H9 (cell line): ENCODE results near the gene IGSF9. TPM values are rescaled to one million over a fixed set of nuclear protein-coding genes. Genes with fewer than 3 reads are reported as not detected.

ENCODE experiments used
- DNase-seq: peaks from one replicate; pipeline ENCODE4 v3.0.0-alpha.2; 2017
- H2AFZ ChIP-seq: one replicate; pipeline ENCODE4 v1.6.1; 2013; ENCODE audit warnings: mild to moderate bottlenecking, low read length, control low read depth, moderate library complexity
- H2AK5ac ChIP-seq: 2 replicates; pipeline ENCODE4 v1.6.1; 2013; ENCODE audit warnings: low read length, control low read depth, mixed read lengths; ENCODE audit not compliant: insufficient read length
- H2BK120ac ChIP-seq: one replicate; pipeline ENCODE4 v1.6.1; 2013; ENCODE audit warnings: low read depth, mild to moderate bottlenecking, low read length, control low read depth, inconsistent platforms; ENCODE audit not compliant: poor library complexity, severe bottlenecking
- H2BK12ac ChIP-seq: 2 replicates; pipeline ENCODE4 v1.6.1; 2013; ENCODE audit warnings: low read length, control low read depth, mixed read lengths, low read depth; ENCODE audit not compliant: insufficient read length
- H2BK15ac ChIP-seq: 2 replicates; pipeline ENCODE4 v1.6.1; 2013; ENCODE audit warnings: low read depth, low read length, control low read depth
- H2BK20ac ChIP-seq: one replicate; pipeline ENCODE4 v1.6.1; 2013; ENCODE audit warnings: low read depth, mild to moderate bottlenecking, low read length, control low read depth, inconsistent platforms; ENCODE audit not compliant: poor library complexity, severe bottlenecking
- H2BK5ac ChIP-seq: 2 replicates; pipeline ENCODE4 v1.6.1; 2013; ENCODE audit warnings: low read length, control low read depth, mixed read lengths; ENCODE audit not compliant: insufficient read length
- H3K14ac ChIP-seq: 2 replicates; pipeline ENCODE4 v1.6.1; 2013; ENCODE audit warnings: low read length, control low read depth; ENCODE audit not compliant: insufficient read depth
- H3K18ac ChIP-seq: 2 replicates; pipeline ENCODE4 v1.6.1; 2013; ENCODE audit warnings: low read depth, mild to moderate bottlenecking, mixed read lengths, low read length, control low read depth; ENCODE audit not compliant: insufficient read length
- H3K23ac ChIP-seq: 2 replicates; pipeline ENCODE4 v1.6.1; 2013; ENCODE audit warnings: low read length, control low read depth, mixed read lengths, low read depth; ENCODE audit not compliant: insufficient read length
- H3K23me2 ChIP-seq: 2 replicates; pipeline ENCODE4 v1.6.1; 2013; ENCODE audit warnings: low read depth, mild to moderate bottlenecking, mixed read lengths, low read length, control low read depth; ENCODE audit not compliant: insufficient read length, poor library complexity, severe bottlenecking
- H3K27ac ChIP-seq: 2 replicates; pipeline ENCODE4 v1.5.1; 2013; ENCODE audit warnings: low read length, control low read depth, mixed read lengths, low read depth; ENCODE audit not compliant: insufficient read length
- H3K27me3 ChIP-seq: 2 replicates; pipeline ENCODE4 v1.6.1; 2013; ENCODE audit warnings: low read length, control low read depth, inconsistent platforms; ENCODE audit not compliant: insufficient read depth
- H3K4ac ChIP-seq: 2 replicates; pipeline ENCODE4 v1.6.1; 2013; ENCODE audit warnings: low read depth, mild to moderate bottlenecking, control low read depth, inconsistent platforms, low read length, moderate library complexity
- H3K4me1 ChIP-seq: 2 replicates; pipeline ENCODE4 v1.6.1; 2013; ENCODE audit warnings: low read length, control low read depth, inconsistent platforms; ENCODE audit not compliant: insufficient read depth
- H3K4me2 ChIP-seq: 2 replicates; pipeline ENCODE4 v1.6.1; 2013; ENCODE audit warnings: low read length, control low read depth, mixed read lengths; ENCODE audit not compliant: insufficient read length, insufficient read depth
- H3K56ac ChIP-seq: 2 replicates; pipeline ENCODE4 v1.6.1; 2013; ENCODE audit warnings: low read depth, mild to moderate bottlenecking, mixed read lengths, low read length, control low read depth; ENCODE audit not compliant: insufficient read length
- H3K79me1 ChIP-seq: 2 replicates; pipeline ENCODE4 v1.6.1; 2013; ENCODE audit warnings: low read depth, mild to moderate bottlenecking, moderate library complexity, low read length, control low read depth, inconsistent platforms; ENCODE audit not compliant: insufficient read depth, poor library complexity, severe bottlenecking
- H3K79me2 ChIP-seq: 2 replicates; pipeline ENCODE4 v1.6.1; 2013; ENCODE audit warnings: low read length, control low read depth, inconsistent platforms; ENCODE audit not compliant: insufficient read depth
- H3K9ac ChIP-seq: 2 replicates; pipeline ENCODE4 v1.6.1; 2013; ENCODE audit warnings: low read length, control low read depth, mixed read lengths; ENCODE audit not compliant: insufficient read length; ENCODE audit errors: extremely low read depth
- H3K9me3 ChIP-seq: one replicate; pipeline ENCODE4 v1.6.1; 2013; ENCODE audit warnings: low read depth, low read length, inconsistent platforms; ENCODE audit not compliant: control insufficient read depth
- H3T11ph ChIP-seq: one replicate; pipeline ENCODE4 v1.6.1; 2013; ENCODE audit warnings: mild to moderate bottlenecking, low read length, control low read depth, inconsistent platforms
- H4K20me1 ChIP-seq: one replicate; pipeline ENCODE4 v1.6.1; 2013; ENCODE audit not compliant: control insufficient read depth, insufficient read length, insufficient read depth
- H4K5ac ChIP-seq: 2 replicates; pipeline ENCODE4 v1.6.1; 2013; ENCODE audit warnings: low read depth, mild to moderate bottlenecking, mixed read lengths, low read length, control low read depth; ENCODE audit not compliant: insufficient read length
- H4K8ac ChIP-seq: replicated peaks from 2 replicates; pipeline ENCODE4 v1.6.1; 2013; ENCODE audit warnings: low read length, control low read depth, mixed read lengths, low read depth; ENCODE audit not compliant: insufficient read length
- H4K91ac ChIP-seq: 2 replicates; pipeline ENCODE4 v1.6.1; 2013; ENCODE audit warnings: low read depth, mild to moderate bottlenecking, moderate library complexity, mixed read lengths, low read length, control low read depth; ENCODE audit not compliant: insufficient read length
- H3K27ac Mint-ChIP-seq, 3 experiments: 2 replicates in 2 of 3; 3 replicates in 1 of 3; pipeline ENCODE4 v1.8.0; 2020 to 2021; ENCODE audit warnings: mixed read lengths in 3 of 3, mild to moderate bottlenecking in 1 of 3, moderate library complexity in 1 of 3
- H3K27me3 Mint-ChIP-seq: 2 replicates; pipeline ENCODE4 v1.8.0; 2021; ENCODE audit warnings: low read depth, mild to moderate bottlenecking, moderate library complexity, mixed read lengths
- H3K36me3 Mint-ChIP-seq, 3 experiments: 2 replicates in 2 of 3; 3 replicates in 1 of 3; pipeline ENCODE4 v1.8.0; 2020 to 2021; ENCODE audit warnings: low read depth in 3 of 3, mixed read lengths in 3 of 3; ENCODE audit not compliant: insufficient read depth in 1 of 3
- H3K4me1 Mint-ChIP-seq, 2 experiments: 2 replicates each; pipeline ENCODE4 v1.8.0; 2020; ENCODE audit warnings: mixed read lengths in 2 of 2
- H3K4me3 Mint-ChIP-seq, 2 experiments: 2 replicates in 1 of 2; 3 replicates in 1 of 2; pipeline ENCODE4 v1.8.0; 2020 to 2021; ENCODE audit warnings: mild to moderate bottlenecking in 2 of 2, mixed read lengths in 2 of 2, moderate library complexity in 1 of 2
- H3K9me3 Mint-ChIP-seq, 2 experiments: 2 replicates in 1 of 2; 3 replicates in 1 of 2; pipeline ENCODE4 v1.8.0; 2020; ENCODE audit warnings: mild to moderate bottlenecking in 2 of 2, mixed read lengths in 2 of 2, moderate library complexity in 1 of 2
- CTCF ChIP-seq: fragments of 200-600 bp; sonication (generic); conservative IDR thresholded peaks from 3 replicates; pipeline ENCODE4 v1.8.0; 2021; ENCODE audit warnings: antibody characterized with exemption, mild to moderate bottlenecking
- WGBS: extraction: QIAGEN DNeasy Blood & Tissue Kit; methylation state at CpG from one replicate; pipeline ENCODE4 v1.1.7; 2013; ENCODE audit warnings: missing lambda C conversion rate, low lambda C conversion rate, mixed read lengths; ENCODE audit not compliant: insufficient read length; ENCODE audit errors: extremely low coverage; 5-methylcytosine and 5-hydroxymethylcytosine counted together
- total RNA-seq: library from RNA; stranded (reverse); gene quantifications from 2 replicates; pipeline ENCODE4 v1.2.1, GENCODE V29; 2021

IGSF9 gene
- total RNA-seq, 1 experiment from 2014 or later, result 11.3 TPM

- no CpG with 5 or more reads among the region's 10 CpGs for WGBS
- no peak overlapping the region for H4K8ac ChIP-seq
- H3K36me3 Mint-ChIP-seq, result peaks cover 0 to 35% (median 20%) of the 10 kb centered on the region in 3 experiments; a peak in 5 of 7 replicates
These were observed 25.2 kb downstream of the IGSF9 start for GRCh38 chr1:159920202-159920601.

More at GRCh38 chr1:159920202-159920601, 25.2 kb downstream of the IGSF9 start:
- H3K27ac ChIP-seq, result no peak overlapping the region
- H3K4me1 ChIP-seq, result peaks cover 5% of the 10 kb centered on the region; the same call in 1 of the 2 replicates
- H3K4ac ChIP-seq, result no peak overlapping the region
- H3K4me3 Mint-ChIP-seq, result no peak overlapping the region
- no peak overlapping the region for H3K4me2 ChIP-seq
- no peak overlapping the region for H3T11ph ChIP-seq
- no peaks in the 10 kb centered on the region for H3K79me2 ChIP-seq
- no peak overlapping the region for H2BK5ac ChIP-seq
- H2BK15ac ChIP-seq, result no peak overlapping the region
- H3K27me3 ChIP-seq, result no peaks in the 10 kb centered on the region
- H4K91ac ChIP-seq, result no peak overlapping the region
- no peaks in the 10 kb centered on the region for H3K79me1 ChIP-seq
- no peak overlapping the region for H3K23ac ChIP-seq
- no peak overlapping the region for H3K14ac ChIP-seq
- H2AFZ ChIP-seq, result no peak overlapping the region
- no peak overlapping the region for H2BK120ac ChIP-seq
- H4K20me1 ChIP-seq, result no peaks in the 10 kb centered on the region
- no peak overlapping the region for H2BK20ac ChIP-seq
- H3K23me2 ChIP-seq, result peaks cover 11% of the 10 kb centered on the region
- no peaks in the 10 kb centered on the region for H3K9me3 ChIP-seq
- H3K9me3 Mint-ChIP-seq, result no peaks in the 10 kb centered on the region; a peak in 1 of 5 replicates
- peaks cover 44 to 47% of the 10 kb centered on the region in 2 experiments for H3K4me1 Mint-ChIP-seq
- H3K56ac ChIP-seq, result no peak overlapping the region
- H2BK12ac ChIP-seq, result no peak overlapping the region
- H3K27ac Mint-ChIP-seq, result no peak overlapping the region
- no peak overlapping the region for H2AK5ac ChIP-seq
- DNase-seq, result no peak
- peaks cover 9% of the 10 kb centered on the region for H3K27me3 Mint-ChIP-seq
- H3K18ac ChIP-seq, result no peak overlapping the region
- no peak overlapping the region for H4K5ac ChIP-seq
- H3K9ac ChIP-seq, result no peak overlapping the region
- no peak for TF ChIP-seq CTCF
